AG04450 (cell line): ENCODE data around the gene ANKDD1A. TPM values are rescaled to one million over a fixed set of nuclear protein-coding genes. Genes with fewer than 3 reads are reported as not detected.

Experiments
- CTCF ChIA-PET: fragments of 300-600, 350-600 bp; formaldehyde crosslinking; extraction: SDS; loops from one replicate; lab custom pipeline; 2022; ENCODE audit warnings: antibody characterized with exemption, inconsistent platforms; lab: Charles Lee
- POLR2A ChIA-PET: fragments of 350-600 bp; formaldehyde crosslinking; extraction: SDS; loops from one replicate; lab custom pipeline; 2021; ENCODE audit warnings: antibody characterized with exemption, inconsistent platforms; lab: Yijun Ruan, JAX
- DNase-seq: peaks from one replicate; pipeline ENCODE4 v3.0.0-alpha.2; 2011; ENCODE audit warnings: low read depth, low spot score
- H3K27ac ChIP-seq: one replicate; pipeline ENCODE4 v1.5.1; 2012; ENCODE audit warnings: low read depth, low read length, control low read depth
- H3K27me3 ChIP-seq: one replicate; pipeline ENCODE4 v1.6.0; 2012; ENCODE audit warnings: low read length; ENCODE audit not compliant: control insufficient read depth, insufficient read depth
- H3K4me3 ChIP-seq: 2 replicates; pipeline ENCODE4 v1.5.1; 2011; ENCODE audit warnings: mild to moderate bottlenecking, low read depth, low read length, control low read depth
- H3K9me3 ChIP-seq: 2 replicates; pipeline ENCODE4 v1.5.1; 2012; ENCODE audit warnings: low read length; ENCODE audit not compliant: control insufficient read depth, insufficient read depth
- polyA plus RNA-seq: library from polyadenylated mRNA; depleted of rRNA; stranded (reverse); fragments of >200 nt; gene quantifications from 2 replicates; pipeline ENCODE4 v1.2.3, GENCODE V29; 2011
- TF ChIP-seq, protein P1 (sequence below): IDR thresholded peaks from 2 replicates; pipeline ENCODE4 v1.5.1; 2011; ENCODE audit warnings: low read depth, low read length, control low read depth, inconsistent platforms

Gene ANKDD1A
- polyA plus RNA-seq, 1 experiment, result 4.0 TPM

- TF ChIP-seq, protein P1, sequence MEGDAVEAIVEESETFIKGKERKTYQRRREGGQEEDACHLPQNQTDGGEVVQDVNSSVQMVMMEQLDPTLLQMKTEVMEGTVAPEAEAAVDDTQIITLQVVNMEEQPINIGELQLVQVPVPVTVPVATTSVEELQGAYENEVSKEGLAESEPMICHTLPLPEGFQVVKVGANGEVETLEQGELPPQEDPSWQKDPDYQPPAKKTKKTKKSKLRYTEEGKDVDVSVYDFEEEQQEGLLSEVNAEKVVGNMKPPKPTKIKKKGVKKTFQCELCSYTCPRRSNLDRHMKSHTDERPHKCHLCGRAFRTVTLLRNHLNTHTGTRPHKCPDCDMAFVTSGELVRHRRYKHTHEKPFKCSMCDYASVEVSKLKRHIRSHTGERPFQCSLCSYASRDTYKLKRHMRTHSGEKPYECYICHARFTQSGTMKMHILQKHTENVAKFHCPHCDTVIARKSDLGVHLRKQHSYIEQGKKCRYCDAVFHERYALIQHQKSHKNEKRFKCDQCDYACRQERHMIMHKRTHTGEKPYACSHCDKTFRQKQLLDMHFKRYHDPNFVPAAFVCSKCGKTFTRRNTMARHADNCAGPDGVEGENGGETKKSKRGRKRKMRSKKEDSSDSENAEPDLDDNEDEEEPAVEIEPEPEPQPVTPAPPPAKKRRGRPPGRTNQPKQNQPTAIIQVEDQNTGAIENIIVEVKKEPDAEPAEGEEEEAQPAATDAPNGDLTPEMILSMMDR, result no peak
- Histone ChIP-seq H3K4me3 (no peak overlapping the region), H3K9me3 (peaks cover 21% of the 10 kb centered on the region), H3K27ac (no peak overlapping the region), H3K27me3 (no peaks in the 10 kb centered on the region)
- ChIA-PET CTCF (interaction anchor here (0.6 to 1.7 kb wide), 3 partner anchors 64 to 100 kb away, joined by 3 to 6 read pairs (median 4); no protein-coding TSS in a partner anchor), POLR2A (interaction anchor here (0.7 kb wide), 1 partner anchor 20 kb away, joined by 5 read pairs; no protein-coding TSS in a partner anchor)
- no peak for DNase-seq
These were observed 7.5 kb upstream of the ANKDD1A start for GRCh38 chr15:64904189-64904588.

DNA sequence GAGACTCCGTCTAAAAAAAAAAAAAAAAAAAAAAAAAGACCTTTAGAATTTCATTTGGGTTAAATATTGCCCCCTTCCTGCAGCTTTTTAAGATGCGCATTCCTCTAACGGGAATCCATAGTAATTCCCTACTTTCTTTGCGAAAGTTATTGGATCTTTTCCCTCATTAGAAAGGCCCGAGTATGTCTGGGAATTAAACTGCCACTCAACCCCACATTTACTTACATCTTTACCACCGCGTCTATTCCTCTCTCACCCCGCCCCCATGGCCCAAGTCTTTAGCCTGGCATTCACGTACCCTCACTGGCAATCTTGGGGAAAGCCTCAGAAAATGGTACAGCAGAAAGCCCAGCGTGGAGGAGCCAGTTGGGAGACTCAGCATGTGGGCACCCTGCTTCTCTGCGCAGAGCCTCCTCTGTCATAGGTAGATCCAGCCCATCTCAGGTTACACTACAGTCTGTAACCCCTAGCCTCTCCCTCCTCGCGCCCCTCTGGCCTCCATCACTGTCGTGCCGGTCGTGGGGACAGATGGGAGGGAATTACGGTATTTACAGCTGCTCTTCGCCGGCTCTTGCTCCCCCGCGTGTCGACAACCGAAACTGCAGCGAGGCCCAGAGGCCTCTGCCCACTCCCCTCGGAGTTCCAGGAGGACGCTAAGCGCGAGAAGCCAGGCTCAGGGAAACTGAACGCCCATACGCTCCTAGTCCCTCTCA lies 6.4 kb upstream of the ANKDD1A start:
- Histone ChIP-seq H3K27ac (no peak overlapping the region), H3K4me3 (peak overlapping the region; percentile 36), H3K9me3 (peaks cover 21% of the 10 kb centered on the region), H3K27me3 (no peaks in the 10 kb centered on the region)
- DNase-seq, result no peak
- CTCF ChIA-PET, result interaction anchor here (0.8 to 1.8 kb wide), 8 partner anchors 15 to 177 kb away, joined by 3 to 6 read pairs (median 4); no protein-coding TSS in a partner anchor
- POLR2A ChIA-PET, result interaction anchor here (0.5 kb wide), 1 partner anchor 33 kb away, joined by 3 read pairs; no protein-coding TSS in a partner anchor
- TF ChIP-seq, protein P1, result peak; percentile 82

GRCh38 chr15:64905941-64906340 lies 5.8 kb upstream of the ANKDD1A start:
- POLR2A ChIA-PET, result interaction anchor here (0.5 to 0.8 kb wide), 2 partner anchors 33 to 65 kb away, joined by 3 to 4 read pairs; no protein-coding TSS in a partner anchor

DNA sequence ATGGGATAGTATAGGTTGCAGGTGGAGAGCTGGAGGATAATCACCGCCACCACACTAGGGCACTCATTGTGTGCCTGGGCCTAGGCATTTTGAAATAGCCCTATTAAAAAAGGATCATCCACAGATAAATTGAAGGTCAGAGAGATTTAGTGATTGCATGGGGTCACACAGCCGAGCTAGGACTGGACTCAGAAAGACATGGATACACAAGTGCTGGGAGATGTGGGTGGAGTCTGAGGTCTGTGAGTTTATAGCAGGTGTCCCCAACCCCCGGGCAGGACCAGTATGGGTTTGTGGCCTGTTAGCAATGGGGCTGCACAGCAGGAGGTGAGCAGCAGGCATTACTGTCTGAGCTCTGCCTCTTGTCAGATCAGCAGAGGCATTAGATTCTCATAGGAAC lies 5.3 kb upstream of the ANKDD1A start:
- peaks cover 14% of the 10 kb centered on the region for H3K9me3 ChIP-seq
- ChIA-PET POLR2A (interaction anchor here (0.8 kb wide), 1 partner anchor 65 kb away, joined by 4 read pairs; no protein-coding TSS in a partner anchor), CTCF (interaction anchor here (0.6 to 1.2 kb wide), 2 partner anchors 30 to 98 kb away, joined by 3 to 4 read pairs; no protein-coding TSS in a partner anchor)
- H3K4me3 ChIP-seq, result no peak overlapping the region
- TF ChIP-seq, protein P1, result no peak
- H3K27me3 ChIP-seq, result no peaks in the 10 kb centered on the region
- no peak for DNase-seq
- no peak overlapping the region for H3K27ac ChIP-seq

More at GRCh38 chr15:64905941-64906340, 5.8 kb upstream of the ANKDD1A start:
- Histone ChIP-seq H3K27me3 (no peaks in the 10 kb centered on the region), H3K9me3 (peaks cover 19% of the 10 kb centered on the region), H3K4me3 (no peak overlapping the region), H3K27ac (no peak overlapping the region)
- DNase-seq, result no peak
- TF ChIP-seq, protein P1, result no peak
- CTCF ChIA-PET, result interaction anchor here (0.6 to 1.8 kb wide), 4 partner anchors 15 to 175 kb away, joined by 3 to 6 read pairs (median 4); no protein-coding TSS in a partner anchor

GRCh38 chr15:64907991-64908390 lies 3.7 kb upstream of the ANKDD1A start:
- DNase-seq, result no peak
- Histone ChIP-seq H3K9me3 (peaks cover 12% of the 10 kb centered on the region), H3K4me3 (no peak overlapping the region), H3K27ac (no peak overlapping the region), H3K27me3 (no peaks in the 10 kb centered on the region)
- TF ChIP-seq, protein P1, result no peak
- ChIA-PET POLR2A (no interaction called here), CTCF (no interaction called here)
